ENCODE results near the gene OSBP.
"Not testable (repeated sequence)": the region's sequence is repeated elsewhere in the genome, so short reads cannot be mapped to it uniquely, and the experiment has no call there.

OSBP gene, protein sequence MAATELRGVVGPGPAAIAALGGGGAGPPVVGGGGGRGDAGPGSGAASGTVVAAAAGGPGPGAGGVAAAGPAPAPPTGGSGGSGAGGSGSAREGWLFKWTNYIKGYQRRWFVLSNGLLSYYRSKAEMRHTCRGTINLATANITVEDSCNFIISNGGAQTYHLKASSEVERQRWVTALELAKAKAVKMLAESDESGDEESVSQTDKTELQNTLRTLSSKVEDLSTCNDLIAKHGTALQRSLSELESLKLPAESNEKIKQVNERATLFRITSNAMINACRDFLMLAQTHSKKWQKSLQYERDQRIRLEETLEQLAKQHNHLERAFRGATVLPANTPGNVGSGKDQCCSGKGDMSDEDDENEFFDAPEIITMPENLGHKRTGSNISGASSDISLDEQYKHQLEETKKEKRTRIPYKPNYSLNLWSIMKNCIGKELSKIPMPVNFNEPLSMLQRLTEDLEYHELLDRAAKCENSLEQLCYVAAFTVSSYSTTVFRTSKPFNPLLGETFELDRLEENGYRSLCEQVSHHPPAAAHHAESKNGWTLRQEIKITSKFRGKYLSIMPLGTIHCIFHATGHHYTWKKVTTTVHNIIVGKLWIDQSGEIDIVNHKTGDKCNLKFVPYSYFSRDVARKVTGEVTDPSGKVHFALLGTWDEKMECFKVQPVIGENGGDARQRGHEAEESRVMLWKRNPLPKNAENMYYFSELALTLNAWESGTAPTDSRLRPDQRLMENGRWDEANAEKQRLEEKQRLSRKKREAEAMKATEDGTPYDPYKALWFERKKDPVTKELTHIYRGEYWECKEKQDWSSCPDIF

GRCh38 chr11:59615637-59616395 is at the start of gene OSBP:
OSBP (minus strand) TSS chr11:59615774; CDS start chr11:59615664, 110 bp downstream.
- peak; percentile 95 for DNase-seq

DNA sequence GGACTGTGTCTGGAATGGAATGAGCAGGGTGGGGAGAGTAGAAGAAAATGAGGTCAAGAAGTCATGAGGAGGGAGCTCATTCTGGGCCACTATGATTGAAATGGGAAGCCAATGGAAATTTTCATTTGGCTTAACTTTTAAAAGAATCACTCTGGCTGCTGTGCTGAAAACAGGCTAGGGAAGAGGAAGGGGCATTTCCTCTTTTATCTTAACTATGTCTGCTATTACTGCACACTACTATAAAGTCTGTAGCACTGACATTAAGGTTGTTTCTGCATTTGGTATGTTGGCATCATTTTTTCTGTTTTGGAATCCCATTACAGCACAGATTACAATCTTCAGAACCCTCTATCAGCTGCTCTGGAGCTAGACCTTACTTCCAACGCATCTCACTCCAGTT is 45.0 kb upstream of the OSBP start:
- no peak for DNase-seq

DNA sequence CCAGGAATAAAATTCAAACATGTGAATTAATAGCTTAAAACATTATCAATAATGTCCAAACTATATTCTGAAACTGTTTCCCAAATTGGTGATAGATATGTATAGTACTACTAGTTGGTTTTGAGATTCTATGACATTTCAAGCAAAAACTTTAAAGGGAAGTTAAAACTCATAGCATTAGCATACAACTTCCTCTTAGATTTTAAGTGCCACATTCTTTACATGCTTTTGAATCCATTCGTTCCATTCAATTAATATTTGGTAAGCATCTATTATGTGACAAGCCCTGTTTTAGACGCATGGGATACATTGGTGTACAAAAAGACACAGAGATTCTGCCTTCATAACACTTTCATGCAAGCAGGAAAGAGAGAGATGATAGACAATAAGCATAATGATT is 44.4 kb upstream of the OSBP start:
- DNase-seq = no peak

DNA sequence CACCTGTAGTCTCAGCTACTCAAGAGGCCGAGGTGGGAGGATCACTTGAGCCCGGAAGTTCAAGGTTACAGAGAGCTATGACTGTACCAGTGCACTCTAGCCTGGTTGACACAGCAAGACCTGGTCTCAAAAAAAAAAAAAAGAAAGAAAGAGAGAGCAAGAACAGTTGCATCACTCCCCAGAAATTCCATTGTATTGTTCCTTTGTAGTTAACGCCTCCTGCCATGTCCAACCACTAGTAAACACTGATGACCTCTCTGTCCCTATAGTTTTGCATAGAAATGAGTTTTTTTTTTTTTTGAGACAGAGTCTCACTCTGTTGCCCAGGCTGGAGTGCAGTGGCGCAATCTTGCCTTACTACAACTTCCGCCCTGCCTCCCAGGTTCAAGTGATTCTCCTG is 42.5 kb upstream of the OSBP start:
- no peak for DNase-seq

DNA sequence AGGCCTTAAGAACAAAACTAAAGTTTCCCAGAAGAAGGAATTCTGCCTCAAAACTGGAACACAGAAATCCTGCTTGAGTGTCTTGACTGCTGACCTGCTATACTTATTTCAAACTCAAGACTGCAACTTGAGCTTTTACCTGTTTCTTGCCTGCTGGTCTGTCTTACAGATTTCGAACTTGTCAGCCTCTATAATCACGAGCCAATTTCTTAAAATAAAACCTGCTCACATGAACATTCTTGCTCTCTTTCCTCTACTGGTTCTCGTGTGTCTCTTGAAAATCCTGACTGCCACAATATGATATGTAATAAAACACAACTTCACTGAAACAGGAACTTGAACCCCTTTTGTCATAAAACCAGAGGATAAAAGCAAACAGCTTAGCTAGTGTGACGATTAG is 39.3 kb upstream of the OSBP start:
- DNase-seq = no peak

- no peak for DNase-seq
Measured at GRCh38 chr11:59647245-59647980, 31.8 kb upstream of the OSBP start.

DNA sequence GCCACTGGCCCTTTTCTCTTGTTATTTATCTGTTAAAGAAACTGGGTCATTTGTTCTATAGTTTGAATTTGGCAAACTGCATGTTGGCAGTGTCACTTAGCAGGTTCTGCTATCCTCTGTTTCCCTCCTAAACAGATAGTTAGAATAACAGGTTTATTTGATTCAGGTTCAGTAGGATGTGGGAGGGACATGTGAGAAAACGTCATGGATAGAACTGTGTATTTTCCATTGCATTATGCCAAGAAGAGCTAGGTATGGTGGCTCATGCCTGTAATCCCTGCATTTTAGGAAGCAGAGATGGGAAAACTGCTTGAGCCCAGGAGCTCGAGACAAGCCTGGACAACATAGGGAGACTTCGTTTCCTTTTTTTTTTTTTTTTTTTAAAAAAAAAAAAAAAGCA is 29.0 kb upstream of the OSBP start:
- no peak for DNase-seq

- DNase-seq = no peak
Measured at GRCh38 chr11:59643390-59643789, 27.8 kb upstream of the OSBP start.

GRCh38 chr11:59641156-59641555 is 25.6 kb upstream of the OSBP start:
- no peak for DNase-seq

DNA sequence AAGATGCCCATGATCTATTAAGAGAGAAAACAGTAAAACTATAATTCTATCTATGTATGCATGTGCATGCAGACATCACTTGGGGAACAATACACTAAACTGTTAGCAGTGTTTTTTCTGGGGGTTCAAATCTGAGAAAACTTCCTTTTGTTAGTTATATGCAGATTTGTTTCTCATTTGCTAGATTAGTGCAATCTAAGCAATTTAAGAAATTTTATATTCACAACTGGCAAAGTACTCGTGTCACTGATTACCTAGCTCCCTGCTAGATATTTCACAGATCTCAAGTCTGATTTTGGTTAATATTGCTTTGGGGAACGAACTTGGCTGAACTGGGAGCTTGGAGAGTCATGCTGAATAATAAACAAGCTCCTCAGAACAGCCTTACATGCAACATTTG is 14.9 kb upstream of the OSBP start:
- DNase-seq = no peak

DNA sequence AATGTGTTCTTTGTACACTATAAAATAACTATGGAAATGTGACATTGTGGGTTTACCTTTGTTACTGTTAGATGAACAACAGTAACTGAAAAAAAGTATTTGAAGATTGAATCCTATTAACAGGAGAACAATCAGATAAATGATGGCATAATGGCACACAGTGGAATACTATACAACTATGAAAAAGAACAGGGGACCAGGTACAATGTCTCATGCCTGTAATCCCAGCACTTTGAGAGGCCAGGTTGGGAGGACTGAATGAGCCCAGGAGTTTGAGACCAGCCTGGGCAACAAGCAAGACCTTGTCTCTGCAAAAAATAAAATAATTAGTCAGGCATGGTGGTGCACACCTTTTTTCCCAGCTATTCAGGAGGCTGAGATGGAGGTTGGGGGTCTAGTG is 14.4 kb upstream of the OSBP start:
- no peak for DNase-seq

GRCh38 chr11:59626969-59627368 is 11.4 kb upstream of the OSBP start:
- not testable (repeated sequence) for DNase-seq

- no peak for DNase-seq
Measured at GRCh38 chr11:59625703-59626102, 10.1 kb upstream of the OSBP start.

GRCh38 chr11:59617876-59618275 is 2.3 kb upstream of the OSBP start:
- DNase-seq = no peak

- no peak for DNase-seq
Measured at GRCh38 chr11:59616396-59616982, 915 bp upstream of the OSBP start.

GRCh38 chr11:59615120-59615636 is 396 bp downstream of the OSBP start:
- DNase-seq = peak; percentile 64

DNA sequence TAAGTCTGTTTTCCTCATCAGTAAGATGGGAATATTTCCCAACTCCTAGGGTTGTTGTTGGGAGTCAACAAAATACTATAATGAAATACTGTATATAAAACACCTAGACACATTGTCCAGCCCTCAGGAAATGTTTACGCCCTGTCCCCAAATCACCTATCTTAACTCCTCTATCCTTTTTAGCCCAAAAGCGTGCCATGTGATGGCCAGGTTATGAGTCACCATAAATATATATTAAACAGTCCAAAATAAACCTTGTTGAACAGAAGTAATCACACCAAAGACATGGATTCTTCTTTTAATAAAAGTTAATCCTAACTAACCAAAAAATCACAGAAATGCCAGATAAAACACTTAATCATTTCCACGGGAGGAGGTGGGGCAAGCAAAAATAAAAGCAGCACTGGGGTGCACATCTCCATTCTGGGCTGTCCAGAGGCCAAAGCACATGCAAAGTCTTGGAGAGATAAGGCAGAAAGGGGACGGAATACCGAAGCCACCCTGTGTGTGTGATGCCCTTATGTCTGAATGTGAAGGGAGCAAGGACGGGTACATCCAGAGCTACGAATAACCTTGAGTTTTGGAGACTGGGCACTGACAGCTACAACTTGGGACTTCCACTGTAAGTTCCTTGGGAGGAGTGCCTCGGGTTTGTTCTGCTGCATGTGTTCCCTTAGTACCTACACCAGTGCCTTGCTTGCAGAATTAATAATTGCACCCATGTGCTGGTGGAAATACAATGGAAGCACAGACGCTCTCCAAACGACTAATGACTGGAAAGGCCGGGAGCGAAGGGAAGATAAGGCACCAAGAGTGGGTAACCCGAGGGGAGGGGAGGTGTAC is 1.1 kb downstream of the OSBP start:
- DNase-seq = no peak

- no peak for DNase-seq
Measured at GRCh38 chr11:59611570-59612565, 3.7 kb downstream of the OSBP start.

DNA sequence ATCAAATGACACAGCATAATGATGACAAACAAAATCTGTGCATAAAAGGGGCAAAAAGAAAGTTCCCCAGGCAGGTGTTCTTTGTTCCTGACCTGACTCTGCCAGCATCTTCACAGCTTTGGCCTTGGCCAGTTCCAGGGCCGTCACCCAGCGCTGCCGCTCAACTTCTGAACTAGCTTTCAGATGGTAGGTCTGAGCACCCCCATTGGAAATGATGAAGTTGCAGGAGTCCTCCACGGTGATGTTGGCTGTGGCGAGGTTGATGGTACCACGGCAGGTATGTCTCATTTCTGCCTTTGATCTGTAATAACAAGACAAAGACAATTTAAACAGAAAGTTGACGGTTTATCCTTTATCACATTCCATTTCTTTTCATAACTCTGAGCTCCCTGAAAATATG is 5.3 kb downstream of the OSBP start:
- no peak for DNase-seq
